Measurements from ENCODE around the gene CEP295NL. TPM values are rescaled to one million over a fixed set of nuclear protein-coding genes. Genes with fewer than 3 reads are reported as not detected.
A peak's percentile ranks its signal among the peaks of the same experiment; 100 is the strongest.

CEP295NL gene
- total RNA-seq, 1 donor from 2014 or later = 3.8 TPM

GRCh38 chr17:78925662-78926555 lies 22.9 kb upstream of the CEP295NL start:
- no peaks in the 10 kb centered on the region for H3K9me3 Mint-ChIP-seq
- no peak for TF ChIP-seq CTCF (conservative IDR thresholded peaks at IDR 0.05)
- DNase-seq (ENCODE audit: extremely low spot score, unreplicated experiment) = no peak
- peak overlapping the region; percentile 74 for H3K4me3 Mint-ChIP-seq
- peak overlapping the region; percentile 39 for H3K27ac Mint-ChIP-seq
- H3K36me3 Mint-ChIP-seq = peaks cover under 1% of the 10 kb centered on the region
- H3K27me3 Mint-ChIP-seq = no peaks in the 10 kb centered on the region
- peaks cover 37% of the 10 kb centered on the region for H3K4me1 Mint-ChIP-seq (ENCODE audit: unreplicated experiment)

GRCh38 chr17:78925234-78925633 lies 22.2 kb upstream of the CEP295NL start, which contains the start of gene TIMP2:
TIMP2 (minus strand) TSS chr17:78925387; CDS start chr17:78925088, 299 bp downstream.
- peaks cover 44% of the 10 kb centered on the region for H3K4me1 Mint-ChIP-seq (ENCODE audit: unreplicated experiment)
- peak within 1 kb of the TSS; percentile 90 for H3K4me3 Mint-ChIP-seq
- DNase-seq (ENCODE audit: extremely low spot score, unreplicated experiment) = peak; percentile 92
- H3K36me3 Mint-ChIP-seq = peaks cover 5% of the 10 kb centered on the region
- H3K9me3 Mint-ChIP-seq = no peaks in the 10 kb centered on the region
- H3K27me3 Mint-ChIP-seq = no peaks in the 10 kb centered on the region
- H3K27ac Mint-ChIP-seq = peak within 1 kb of the TSS; percentile 39
- peak; percentile 71 for TF ChIP-seq CTCF (conservative IDR thresholded peaks at IDR 0.05)

GRCh38 chr17:78924481-78925151 lies 21.6 kb upstream of the CEP295NL start:
- Mint-ChIP-seq H3K27me3 (no peaks in the 10 kb centered on the region), H3K4me3 (peak overlapping the region; percentile 90), H3K27ac (no peak overlapping the region), H3K36me3 (peaks cover 9% of the 10 kb centered on the region), H3K9me3 (no peaks in the 10 kb centered on the region), H3K4me1 (ENCODE audit: unreplicated experiment) (peaks cover 50% of the 10 kb centered on the region)
- no peak for TF ChIP-seq CTCF (conservative IDR thresholded peaks at IDR 0.05)
- DNase-seq (ENCODE audit: extremely low spot score, unreplicated experiment) = no peak

GRCh38 chr17:78923660-78924453 lies 20.9 kb upstream of the CEP295NL start:
- DNase-seq (ENCODE audit: extremely low spot score, unreplicated experiment) = no peak
- peaks cover 9% of the 10 kb centered on the region for H3K36me3 Mint-ChIP-seq
- no peak for TF ChIP-seq CTCF (conservative IDR thresholded peaks at IDR 0.05)
- H3K27ac Mint-ChIP-seq = peak overlapping the region; percentile 86
- H3K9me3 Mint-ChIP-seq = no peaks in the 10 kb centered on the region
- no peaks in the 10 kb centered on the region for H3K27me3 Mint-ChIP-seq
- peaks cover 50% of the 10 kb centered on the region for H3K4me1 Mint-ChIP-seq (ENCODE audit: unreplicated experiment)
- H3K4me3 Mint-ChIP-seq = peak overlapping the region; percentile 90

GRCh38 chr17:78922816-78923498 lies 20.0 kb upstream of the CEP295NL start:
- Mint-ChIP-seq H3K4me3 (peak overlapping the region; percentile 90), H3K27me3 (no peaks in the 10 kb centered on the region), H3K4me1 (ENCODE audit: unreplicated experiment) (peaks cover 52% of the 10 kb centered on the region), H3K36me3 (peaks cover 9% of the 10 kb centered on the region), H3K27ac (peak overlapping the region; percentile 86), H3K9me3 (no peaks in the 10 kb centered on the region)
- DNase-seq (ENCODE audit: extremely low spot score, unreplicated experiment) = no peak
- no peak for TF ChIP-seq CTCF (conservative IDR thresholded peaks at IDR 0.05)

Data from type B pancreatic cell (in vitro differentiated cells).